HG03442 (cell line): ENCODE measurements around the gene POM121L2.

Experiments used
- ATAC-seq: cut with Tn5 transposase; IDR thresholded peaks from one replicate; pipeline ENCODE4 v1.9.1; 2021; ENCODE audit warnings: mild to moderate bottlenecking, moderate library complexity; ENCODE audit not compliant: unreplicated experiment

The POM121L2 gene

DNA sequence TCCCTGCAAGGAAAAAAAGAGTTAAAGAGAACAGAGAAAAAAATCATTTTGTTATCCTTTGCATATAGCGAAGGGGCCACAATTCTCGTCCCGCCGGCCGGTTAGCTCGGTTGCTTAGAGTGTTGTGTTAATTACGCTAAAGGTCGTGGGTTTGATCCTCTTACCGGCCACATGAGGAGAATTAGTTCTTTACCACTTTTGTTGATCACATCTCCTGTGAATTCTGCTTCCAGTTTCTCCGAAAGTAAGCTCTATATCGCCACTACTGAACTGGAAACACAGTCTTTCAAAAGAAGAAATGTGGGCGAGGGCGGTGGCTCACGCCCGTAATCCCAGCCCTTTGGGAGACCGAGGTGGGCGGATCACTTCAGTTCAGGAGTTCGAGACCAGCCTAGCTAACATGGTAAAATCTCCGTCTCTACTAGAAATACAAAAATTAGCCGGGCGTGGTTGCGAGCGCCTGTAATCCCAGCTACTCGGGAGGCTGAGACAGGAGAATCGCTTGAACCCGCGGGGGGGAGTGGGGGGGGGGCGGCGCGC is 51.2 kb downstream of the POM121L2 start:
- no peak for ATAC-seq

DNA sequence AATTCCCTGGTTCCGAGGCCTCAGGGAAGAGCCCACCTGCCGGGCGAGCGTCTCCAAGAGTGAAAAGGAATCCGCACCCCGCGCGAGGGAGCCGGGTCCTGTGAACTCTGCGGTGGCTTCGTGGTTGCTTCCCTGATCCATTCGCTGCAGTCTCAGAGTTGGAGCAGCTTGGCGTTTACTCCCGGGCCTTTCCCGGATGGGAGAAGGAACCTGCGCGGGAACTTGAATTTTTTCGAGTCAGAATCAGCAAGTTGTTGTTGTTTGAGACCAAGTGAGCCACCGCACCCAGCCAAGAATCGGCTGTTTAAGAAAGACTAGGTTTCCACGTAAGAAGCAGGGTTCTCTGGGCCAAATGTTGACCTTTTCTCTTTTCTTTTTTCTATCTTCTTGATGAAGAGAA is 51.7 kb downstream of the POM121L2 start:
- ATAC-seq: no peak
